HG03460 (cell line): ENCODE data around the gene TNFRSF13B.
"Not testable (repeated sequence)": the region's sequence is repeated elsewhere in the genome, so short reads cannot be mapped to it uniquely, and the experiment has no call there.

ENCODE experiments used
- ATAC-seq: cut with Tn5 transposase; IDR thresholded peaks from one replicate; pipeline ENCODE4 v1.9.1; 2021; ENCODE audit not compliant: unreplicated experiment

TNFRSF13B gene

GRCh38 chr17:16962804-16963203, 9.1 kb downstream of the TNFRSF13B start:
- no peak for ATAC-seq

- ATAC-seq, result no peak
Measured at GRCh38 chr17:16961792-16962191, 10.1 kb downstream of the TNFRSF13B start.

- not testable (repeated sequence) for ATAC-seq
Measured at GRCh38 chr17:16961022-16961421, 10.9 kb downstream of the TNFRSF13B start.

GRCh38 chr17:16955011-16955410, 16.9 kb downstream of the TNFRSF13B start:
- not testable (repeated sequence) for ATAC-seq

- no peak for ATAC-seq
Measured at GRCh38 chr17:16954521-16954920, 17.4 kb downstream of the TNFRSF13B start.

- no peak for ATAC-seq
Measured at GRCh38 chr17:16953841-16954240, 18.1 kb downstream of the TNFRSF13B start.

- ATAC-seq, result no peak
Measured at GRCh38 chr17:16953347-16953746, 18.6 kb downstream of the TNFRSF13B start.

- ATAC-seq, result no peak
Measured at GRCh38 chr17:16952401-16952800, 19.5 kb downstream of the TNFRSF13B start.

- ATAC-seq, result no peak
Measured at GRCh38 chr17:16950488-16950887, 21.4 kb downstream of the TNFRSF13B start.

- ATAC-seq, result no peak
Measured at GRCh38 chr17:16948587-16949376, 23.1 kb downstream of the TNFRSF13B start.

GRCh38 chr17:16947470-16947869, 24.4 kb downstream of the TNFRSF13B start:
- ATAC-seq, result no peak

GRCh38 chr17:16945663-16946218, 26.2 kb downstream of the TNFRSF13B start:
- no peak for ATAC-seq

GRCh38 chr17:16945136-16945482, 26.8 kb downstream of the TNFRSF13B start:
- no peak for ATAC-seq

GRCh38 chr17:16944334-16945135, 27.4 kb downstream of the TNFRSF13B start:
- no peak for ATAC-seq

- ATAC-seq, result no peak
Measured at GRCh38 chr17:16943541-16944333, 28.2 kb downstream of the TNFRSF13B start.

- no peak for ATAC-seq
Measured at GRCh38 chr17:16943032-16943352, 28.9 kb downstream of the TNFRSF13B start.

- ATAC-seq, result no peak
Measured at GRCh38 chr17:16942141-16943031, 29.5 kb downstream of the TNFRSF13B start.

- ATAC-seq, result no peak
Measured at GRCh38 chr17:16941072-16942036, 30.6 kb downstream of the TNFRSF13B start.
